ENCODE results near the gene NHLH1. TPM values are rescaled to one million over a fixed set of nuclear protein-coding genes. Genes with fewer than 3 reads are reported as not detected.

NHLH1 gene
- total RNA-seq, 1 experiment from 2014 or later: 0.43 TPM

DNA sequence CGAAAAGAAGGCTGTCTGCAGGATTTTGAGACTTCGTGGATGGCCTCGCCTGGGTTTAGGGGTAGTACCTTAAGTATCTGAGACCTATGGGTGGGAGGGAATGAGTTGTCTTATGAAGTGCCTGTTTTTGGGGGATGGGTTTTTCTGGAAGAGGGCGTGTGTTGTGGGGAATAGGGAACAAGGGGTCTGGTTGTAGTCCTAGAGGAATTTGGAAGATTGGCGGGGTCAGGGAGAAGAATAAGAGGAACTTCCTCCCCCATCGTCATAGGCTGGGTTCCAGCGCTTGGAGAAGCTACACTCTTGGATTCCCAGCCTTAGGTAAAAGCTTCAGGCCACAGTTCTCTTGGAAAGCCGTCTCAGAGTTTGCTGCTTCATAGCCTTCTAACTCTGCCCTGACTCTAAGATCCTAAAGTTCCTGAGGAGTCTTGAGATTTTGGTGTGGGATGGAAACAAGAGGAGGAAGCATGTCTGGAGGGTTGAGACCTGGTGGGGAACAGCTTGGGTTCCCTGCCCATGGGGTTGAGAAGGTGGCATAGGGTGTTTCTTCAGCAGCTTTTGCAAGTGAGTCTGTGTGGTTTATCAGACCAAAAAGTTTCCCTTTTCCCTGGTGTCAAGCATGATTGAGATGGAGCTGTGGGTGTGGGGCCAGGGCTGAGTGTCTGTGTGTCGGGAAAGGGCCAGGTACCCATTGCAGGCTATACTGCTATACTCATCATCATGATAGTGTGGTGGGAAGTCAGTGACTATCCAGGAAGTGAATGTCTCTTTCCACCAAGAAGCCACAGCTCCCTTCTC, 35.3 kb downstream of the NHLH1 start:
- TSS peak; percentile 46 for BruUV-seq (replicated peaks)
- Histone ChIP-seq H3K9me3 (ENCODE audit: low read depth, low read length, poor library complexity, severe bottlenecking) (no peaks in the 10 kb centered on the region), H3K27ac (ENCODE audit: low read depth, low read length, poor library complexity, severe bottlenecking) (no peak overlapping the region), H3K4me1 (ENCODE audit: insufficient read depth, low read length, poor library complexity, severe bottlenecking) (peaks cover 15% of the 10 kb centered on the region), H3K4me3 (ENCODE audit: low read depth, low read length, poor library complexity, severe bottlenecking) (no peak overlapping the region), H3K36me3 (ENCODE audit: insufficient read depth, low read length, poor library complexity, severe bottlenecking) (no peaks in the 10 kb centered on the region), H3K27me3 (replicated peaks; ENCODE audit: insufficient read depth, low read depth, low read length, poor library complexity) (no peaks in the 10 kb centered on the region)
- ChIA-PET CTCF (no interaction called here), POLR2A (ENCODE audit: low non-redundant PET) (no interaction called here)
- TF ChIP-seq, protein P1, sequence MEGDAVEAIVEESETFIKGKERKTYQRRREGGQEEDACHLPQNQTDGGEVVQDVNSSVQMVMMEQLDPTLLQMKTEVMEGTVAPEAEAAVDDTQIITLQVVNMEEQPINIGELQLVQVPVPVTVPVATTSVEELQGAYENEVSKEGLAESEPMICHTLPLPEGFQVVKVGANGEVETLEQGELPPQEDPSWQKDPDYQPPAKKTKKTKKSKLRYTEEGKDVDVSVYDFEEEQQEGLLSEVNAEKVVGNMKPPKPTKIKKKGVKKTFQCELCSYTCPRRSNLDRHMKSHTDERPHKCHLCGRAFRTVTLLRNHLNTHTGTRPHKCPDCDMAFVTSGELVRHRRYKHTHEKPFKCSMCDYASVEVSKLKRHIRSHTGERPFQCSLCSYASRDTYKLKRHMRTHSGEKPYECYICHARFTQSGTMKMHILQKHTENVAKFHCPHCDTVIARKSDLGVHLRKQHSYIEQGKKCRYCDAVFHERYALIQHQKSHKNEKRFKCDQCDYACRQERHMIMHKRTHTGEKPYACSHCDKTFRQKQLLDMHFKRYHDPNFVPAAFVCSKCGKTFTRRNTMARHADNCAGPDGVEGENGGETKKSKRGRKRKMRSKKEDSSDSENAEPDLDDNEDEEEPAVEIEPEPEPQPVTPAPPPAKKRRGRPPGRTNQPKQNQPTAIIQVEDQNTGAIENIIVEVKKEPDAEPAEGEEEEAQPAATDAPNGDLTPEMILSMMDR (conservative IDR thresholded peaks at IDR 0.05; ENCODE audit: low read depth, low read length): no peak
- no peak for TF ChIP-seq EZH2 (IDR thresholded peaks at IDR 0.05; ENCODE audit: borderline replicate concordance, low read depth, low read length, poor library complexity, severe bottlenecking)
- no peak for DNase-seq (ENCODE audit: low spot score)
- intact Hi-C loops (cut with micrococcal nuclease; ENCODE audit: unreplicated experiment): no loop called here

DNA sequence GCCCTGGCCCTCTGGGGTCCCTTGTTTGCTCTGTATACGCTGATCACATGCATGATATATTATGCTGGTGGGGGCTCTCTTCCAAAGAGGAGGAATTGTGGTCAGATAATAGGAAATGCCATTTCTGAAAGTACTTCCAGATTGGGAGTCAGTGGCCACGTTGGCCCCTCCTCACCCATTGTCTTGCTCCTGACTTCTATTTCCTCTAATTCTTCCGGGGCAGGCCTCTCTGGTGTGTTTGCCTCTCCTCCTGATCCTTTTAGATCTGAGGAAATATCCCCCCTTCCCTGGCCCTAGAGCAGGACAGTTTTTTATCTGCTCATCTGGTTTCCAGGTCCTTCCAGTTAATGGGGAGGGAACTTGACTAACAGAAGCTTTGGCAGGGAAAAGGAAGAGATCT, 36.4 kb downstream of the NHLH1 start:
- no peaks in the 10 kb centered on the region for H3K9me3 ChIP-seq (ENCODE audit: low read depth, low read length, poor library complexity, severe bottlenecking)
- CTCF ChIA-PET: no interaction called here
- no TSS peak for BruUV-seq (replicated peaks)
- H3K27me3 ChIP-seq (replicated peaks; ENCODE audit: insufficient read depth, low read depth, low read length, poor library complexity): no peaks in the 10 kb centered on the region
- peaks cover 15% of the 10 kb centered on the region for H3K4me1 ChIP-seq (ENCODE audit: insufficient read depth, low read length, poor library complexity, severe bottlenecking)
- no peak overlapping the region for H3K4me3 ChIP-seq (ENCODE audit: low read depth, low read length, poor library complexity, severe bottlenecking)
- intact Hi-C loops (cut with micrococcal nuclease; ENCODE audit: unreplicated experiment): no loop called here
- DNase-seq (ENCODE audit: low spot score): no peak
- no peaks in the 10 kb centered on the region for H3K36me3 ChIP-seq (ENCODE audit: insufficient read depth, low read length, poor library complexity, severe bottlenecking)
- no peak for TF ChIP-seq EZH2 (IDR thresholded peaks at IDR 0.05; ENCODE audit: borderline replicate concordance, low read depth, low read length, poor library complexity, severe bottlenecking)
- POLR2A ChIA-PET (ENCODE audit: low non-redundant PET): no interaction called here
- no peak overlapping the region for H3K27ac ChIP-seq (ENCODE audit: low read depth, low read length, poor library complexity, severe bottlenecking)

DNA sequence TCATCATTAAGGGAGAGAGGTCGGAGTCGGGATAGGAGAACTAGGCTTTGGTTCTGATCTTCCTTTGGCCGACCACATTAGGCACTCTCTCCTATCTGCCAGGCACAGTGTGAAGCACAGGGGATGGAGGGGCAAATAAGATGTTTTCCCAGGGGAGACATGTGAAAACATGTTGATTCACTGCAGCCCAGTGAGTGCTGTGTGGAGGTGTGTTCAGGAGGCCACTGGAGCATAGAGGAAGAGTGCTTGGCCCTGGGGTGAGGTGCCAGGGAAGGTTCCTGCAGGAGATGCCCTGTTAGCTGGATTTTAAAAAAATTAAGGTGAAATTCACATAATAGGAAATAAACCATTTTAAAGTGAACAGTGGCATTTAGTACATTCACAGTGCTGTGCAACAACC, 37.2 kb downstream of the NHLH1 start:
- BruUV-seq (replicated peaks): no TSS peak
- intact Hi-C loops (cut with micrococcal nuclease; ENCODE audit: unreplicated experiment): no loop called here
- H3K4me3 ChIP-seq (ENCODE audit: low read depth, low read length, poor library complexity, severe bottlenecking): no peak overlapping the region
- ChIA-PET POLR2A (ENCODE audit: low non-redundant PET) (no interaction called here), CTCF (no interaction called here)
- peaks cover 15% of the 10 kb centered on the region for H3K4me1 ChIP-seq (ENCODE audit: insufficient read depth, low read length, poor library complexity, severe bottlenecking)
- no peaks in the 10 kb centered on the region for H3K9me3 ChIP-seq (ENCODE audit: low read depth, low read length, poor library complexity, severe bottlenecking)
- no peak overlapping the region for H3K27ac ChIP-seq (ENCODE audit: low read depth, low read length, poor library complexity, severe bottlenecking)
- no peak for DNase-seq (ENCODE audit: low spot score)
- no peak for TF ChIP-seq EZH2 (IDR thresholded peaks at IDR 0.05; ENCODE audit: borderline replicate concordance, low read depth, low read length, poor library complexity, severe bottlenecking)
- TF ChIP-seq, protein P1 (conservative IDR thresholded peaks at IDR 0.05; ENCODE audit: low read depth, low read length): no peak
- H3K36me3 ChIP-seq (ENCODE audit: insufficient read depth, low read length, poor library complexity, severe bottlenecking): no peaks in the 10 kb centered on the region
- no peaks in the 10 kb centered on the region for H3K27me3 ChIP-seq (replicated peaks; ENCODE audit: insufficient read depth, low read depth, low read length, poor library complexity)
